Measurements from ENCODE around the gene DOCK2.

- TF ChIP-seq CTCF (IDR thresholded peaks at IDR 0.05) (no peak), POLR2A (IDR thresholded peaks at IDR 0.05) (no peak)
These were observed 495.3 kb downstream of the DOCK2 start for GRCh38 chr5:170132269-170132975.
